PC-9 (cell line): ENCODE data around the gene TEX29. TPM values are rescaled to one million over a fixed set of nuclear protein-coding genes. Genes with fewer than 3 reads are reported as not detected.

Experiments used
- BruUV-seq: library from RNA; stranded (reverse); fragments of 400-500 nt; replicated peaks from 2 replicates; lab custom pipeline; 2021; lab: Mats Ljungman, UMichigan
- CTCF ChIA-PET: fragments of 300-600 bp; sonication (Branson Sonifier 250); formaldehyde crosslinking; loops from one replicate; lab custom pipeline; 2022; ENCODE audit warnings: antibody characterized with exemption; lab: Charles Lee
- POLR2A ChIA-PET: fragments of 300-600 bp; sonication (Branson Sonifier 250); formaldehyde crosslinking; loops from one replicate; lab custom pipeline; 2022; ENCODE audit warnings: antibody characterized with exemption; ENCODE audit not compliant: unreplicated experiment; lab: Charles Lee
- DNase-seq, 2 experiments: peaks; one replicate each; pipeline versions ENCODE4 v3.0.0 to v3.0.0-alpha.2; 2015 to 2022; ENCODE audit warnings: mixed read lengths in 1 of 2
- H2AFZ ChIP-seq: fragments of 200-600 bp; sonication (generic); 2 replicates; pipeline ENCODE4 v1.8.1; 2017; ENCODE audit warnings: antibody characterized with exemption
- H3F3A ChIP-seq: fragments of 200-600 bp; sonication (generic); 2 replicates; pipeline ENCODE4 v1.8.1; 2017; ENCODE audit warnings: antibody characterized with exemption, mild to moderate bottlenecking, low read depth; ENCODE audit not compliant: insufficient read depth
- H3K27ac ChIP-seq: fragments of 200-600 bp; sonication (generic); 2 replicates; pipeline ENCODE4 v1.6.1; 2016; ENCODE audit warnings: mixed run types
- H3K27me3 ChIP-seq: fragments of 200-600 bp; sonication (generic); 2 replicates; pipeline ENCODE4 v1.6.1; 2016; ENCODE audit warnings: low read depth, mixed run types; ENCODE audit not compliant: insufficient read depth
- H3K36me3 ChIP-seq: fragments of 200-600 bp; sonication (generic); 2 replicates; pipeline ENCODE4 v1.6.1; 2016; ENCODE audit warnings: low read depth, mixed run types
- H3K4me1 ChIP-seq: fragments of 200-600 bp; sonication (generic); replicated peaks from 2 replicates; pipeline ENCODE4 v1.6.1; 2016; ENCODE audit warnings: mixed run types; ENCODE audit not compliant: insufficient read depth
- H3K4me2 ChIP-seq: fragments of 200-600 bp; sonication (generic); 2 replicates; pipeline ENCODE4 v1.6.1; 2017; ENCODE audit warnings: mixed run types
- H3K4me3 ChIP-seq: fragments of 200-600 bp; sonication (generic); 2 replicates; pipeline ENCODE4 v1.6.1; 2016; ENCODE audit warnings: mixed run types
- H3K79me2 ChIP-seq: fragments of 200-600 bp; sonication (generic); 2 replicates; pipeline ENCODE4 v1.6.1; 2017; ENCODE audit warnings: low read depth, mixed run types
- H3K9me2 ChIP-seq: fragments of 200-600 bp; sonication (generic); 2 replicates; pipeline ENCODE4 v1.8.1; 2017; ENCODE audit warnings: mild to moderate bottlenecking; ENCODE audit not compliant: insufficient read depth
- H3K9me3 ChIP-seq: fragments of 200-600 bp; sonication (generic); 2 replicates; pipeline ENCODE4 v1.8.1; 2016; ENCODE audit warnings: low read depth; ENCODE audit not compliant: insufficient read depth
- H4K20me1 ChIP-seq: fragments of 200-600 bp; sonication (generic); 2 replicates; pipeline ENCODE4 v1.8.1; 2017; ENCODE audit not compliant: insufficient read depth
- EZH2 ChIP-seq: fragments of 200-600 bp; sonication (generic); IDR thresholded peaks from 2 replicates; pipeline ENCODE4 v1.8.0; 2017; ENCODE audit warnings: antibody characterized with exemption, low read depth
- intact Hi-C: fragments of 100-400 bp; cut with micrococcal nuclease; formaldehyde crosslinking; loops from one replicate; pipeline ENCODE4 v1.10.0; 2022; ENCODE audit not compliant: unreplicated experiment
- total RNA-seq: library from RNA; stranded (reverse); gene quantifications from 2 replicates; pipeline ENCODE4 v1.2.3, GENCODE V29; 2021
- TF ChIP-seq, protein P1 (sequence below): fragments of 200-600 bp; sonication (generic); conservative IDR thresholded peaks from 2 replicates; pipeline ENCODE4 v1.6.1; 2017; ENCODE audit warnings: mixed run types, antibody characterized with exemption, mild to moderate bottlenecking, moderate library complexity

TEX29 gene
- total RNA-seq, 1 experiment from 2014 or later: not detected

DNA sequence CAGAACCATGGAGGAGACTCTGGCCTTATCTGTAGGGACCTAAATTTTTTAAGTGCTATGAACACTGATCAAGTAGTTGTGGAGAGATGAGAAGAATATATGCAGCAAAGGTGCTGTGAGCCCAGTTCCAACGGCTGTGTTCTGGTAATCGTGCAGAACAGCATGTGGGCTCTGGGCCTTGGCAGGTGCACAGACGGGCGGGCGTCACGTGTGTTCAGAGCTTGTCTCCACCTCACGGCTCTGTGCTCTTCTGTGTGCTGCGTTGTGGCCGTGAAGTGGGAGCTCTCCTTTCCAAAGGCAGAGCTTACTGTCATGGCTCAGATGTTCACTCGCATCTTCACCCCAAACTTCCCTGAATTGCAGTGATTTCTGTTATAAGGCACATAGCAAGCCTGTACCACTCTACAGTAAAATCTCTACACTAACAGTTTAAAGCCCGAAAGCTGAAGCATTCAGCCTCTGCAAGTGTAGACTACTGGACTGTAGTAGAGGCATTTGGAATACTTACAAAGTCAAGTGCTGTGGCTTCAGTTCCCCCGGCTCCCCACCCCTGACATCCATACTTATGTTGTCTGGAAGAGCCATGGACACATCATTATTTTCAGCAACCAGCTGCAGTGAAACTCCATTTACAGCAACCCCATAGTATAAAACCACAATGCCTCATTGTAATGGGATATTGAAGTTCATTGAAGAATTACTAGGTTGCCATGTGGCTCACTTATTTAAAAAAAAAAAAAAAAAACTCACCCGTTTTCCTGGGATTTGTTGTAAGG is 27.5 kb upstream of the TEX29 start:
- ChIA-PET POLR2A (no interaction called here), CTCF (no interaction called here)
- Histone ChIP-seq H3K79me2 (no peaks in the 10 kb centered on the region), H3K4me1 (no peaks in the 10 kb centered on the region), H3K4me3 (no peak overlapping the region), H3F3A (no peaks in the 10 kb centered on the region), H2AFZ (no peak overlapping the region), H3K27me3 (no peaks in the 10 kb centered on the region), H3K9me2 (no peaks in the 10 kb centered on the region), H3K36me3 (0 out of 2 replicates have a peak, but pooled peaks cover 5% of the 10 kb centered on the region), H4K20me1 (peaks cover 12% of the 10 kb centered on the region), H3K27ac (no peak overlapping the region), H3K9me3 (no peaks in the 10 kb centered on the region), H3K4me2 (no peak overlapping the region)
- no TSS peak for BruUV-seq
- intact Hi-C loops: no loop called here
- TF ChIP-seq, protein P1, sequence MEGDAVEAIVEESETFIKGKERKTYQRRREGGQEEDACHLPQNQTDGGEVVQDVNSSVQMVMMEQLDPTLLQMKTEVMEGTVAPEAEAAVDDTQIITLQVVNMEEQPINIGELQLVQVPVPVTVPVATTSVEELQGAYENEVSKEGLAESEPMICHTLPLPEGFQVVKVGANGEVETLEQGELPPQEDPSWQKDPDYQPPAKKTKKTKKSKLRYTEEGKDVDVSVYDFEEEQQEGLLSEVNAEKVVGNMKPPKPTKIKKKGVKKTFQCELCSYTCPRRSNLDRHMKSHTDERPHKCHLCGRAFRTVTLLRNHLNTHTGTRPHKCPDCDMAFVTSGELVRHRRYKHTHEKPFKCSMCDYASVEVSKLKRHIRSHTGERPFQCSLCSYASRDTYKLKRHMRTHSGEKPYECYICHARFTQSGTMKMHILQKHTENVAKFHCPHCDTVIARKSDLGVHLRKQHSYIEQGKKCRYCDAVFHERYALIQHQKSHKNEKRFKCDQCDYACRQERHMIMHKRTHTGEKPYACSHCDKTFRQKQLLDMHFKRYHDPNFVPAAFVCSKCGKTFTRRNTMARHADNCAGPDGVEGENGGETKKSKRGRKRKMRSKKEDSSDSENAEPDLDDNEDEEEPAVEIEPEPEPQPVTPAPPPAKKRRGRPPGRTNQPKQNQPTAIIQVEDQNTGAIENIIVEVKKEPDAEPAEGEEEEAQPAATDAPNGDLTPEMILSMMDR: no peak
- TF ChIP-seq EZH2: no peak
- no peak for DNase-seq

GRCh38 chr13:111295886-111296285 is 24.6 kb upstream of the TEX29 start:
- Histone ChIP-seq H3K36me3 (0 out of 2 replicates have a peak, but pooled peaks cover 5% of the 10 kb centered on the region), H3K9me2 (no peaks in the 10 kb centered on the region), H3K79me2 (no peaks in the 10 kb centered on the region), H2AFZ (no peak overlapping the region), H3K4me3 (no peak overlapping the region), H3K4me1 (no peaks in the 10 kb centered on the region), H3K4me2 (no peak overlapping the region), H3K27me3 (no peaks in the 10 kb centered on the region), H3K27ac (no peak overlapping the region), H4K20me1 (peaks cover 12% of the 10 kb centered on the region), H3F3A (no peaks in the 10 kb centered on the region), H3K9me3 (no peaks in the 10 kb centered on the region)
- DNase-seq: no peak
- no TSS peak for BruUV-seq
- POLR2A ChIA-PET: no interaction called here
- TF ChIP-seq, protein P1: no peak
- CTCF ChIA-PET: no interaction called here
- intact Hi-C loops: no loop called here

DNA sequence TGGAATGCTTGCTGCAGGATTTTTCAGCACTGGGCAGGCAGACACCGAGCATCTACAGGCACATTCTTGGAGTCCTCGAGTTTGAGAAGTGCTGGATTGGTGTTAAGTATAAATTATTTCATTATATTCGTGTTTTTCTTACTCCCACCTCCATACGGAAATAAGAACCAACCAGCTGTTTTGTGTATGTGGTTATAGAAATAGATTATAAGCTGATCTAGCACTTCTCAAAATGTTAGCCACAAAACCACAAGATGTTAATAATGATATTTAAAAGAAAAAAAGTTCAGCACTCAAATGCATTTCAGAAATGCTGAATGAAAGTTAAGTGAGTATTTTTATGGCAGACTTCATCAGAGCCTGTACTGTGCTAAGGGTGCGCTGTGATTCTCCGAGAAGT is 24.0 kb upstream of the TEX29 start:
- CTCF ChIA-PET: no interaction called here
- BruUV-seq: no TSS peak
- Histone ChIP-seq H3K9me3 (no peaks in the 10 kb centered on the region), H4K20me1 (peaks cover 12% of the 10 kb centered on the region), H3F3A (no peaks in the 10 kb centered on the region), H3K9me2 (no peaks in the 10 kb centered on the region), H3K27me3 (no peaks in the 10 kb centered on the region), H3K27ac (no peak overlapping the region), H2AFZ (no peak overlapping the region), H3K4me3 (no peak overlapping the region), H3K4me2 (no peak overlapping the region), H3K36me3 (0 out of 2 replicates have a peak, but pooled peaks cover 2% of the 10 kb centered on the region), H3K79me2 (no peaks in the 10 kb centered on the region), H3K4me1 (no peaks in the 10 kb centered on the region)
- POLR2A ChIA-PET: no interaction called here
- TF ChIP-seq, protein P1: no peak
- TF ChIP-seq EZH2: no peak
- intact Hi-C loops: no loop called here
- no peak for DNase-seq
